ENCODE data around the gene SSH2.

DNA sequence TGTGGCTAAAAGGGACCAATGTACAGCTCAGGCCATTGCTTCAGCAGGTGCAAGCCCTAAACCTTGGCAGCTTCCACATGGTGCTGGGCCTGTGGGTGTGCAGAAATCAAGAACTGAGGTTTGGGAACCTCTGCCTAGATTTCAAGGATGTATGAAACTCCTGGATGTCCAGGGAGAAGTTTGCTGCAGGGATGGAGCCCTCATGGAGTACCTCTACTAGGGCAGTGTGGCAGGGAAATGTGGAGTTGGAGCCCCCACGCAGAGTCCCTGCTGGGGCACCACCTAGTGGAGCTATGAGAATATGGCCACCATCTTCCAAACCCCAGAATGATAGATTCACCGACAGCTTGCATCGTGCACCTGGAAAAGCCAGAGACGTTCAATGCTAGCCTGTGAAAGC lies 24.4 kb upstream of the SSH2 start:
- TF ChIP-seq, protein P1, sequence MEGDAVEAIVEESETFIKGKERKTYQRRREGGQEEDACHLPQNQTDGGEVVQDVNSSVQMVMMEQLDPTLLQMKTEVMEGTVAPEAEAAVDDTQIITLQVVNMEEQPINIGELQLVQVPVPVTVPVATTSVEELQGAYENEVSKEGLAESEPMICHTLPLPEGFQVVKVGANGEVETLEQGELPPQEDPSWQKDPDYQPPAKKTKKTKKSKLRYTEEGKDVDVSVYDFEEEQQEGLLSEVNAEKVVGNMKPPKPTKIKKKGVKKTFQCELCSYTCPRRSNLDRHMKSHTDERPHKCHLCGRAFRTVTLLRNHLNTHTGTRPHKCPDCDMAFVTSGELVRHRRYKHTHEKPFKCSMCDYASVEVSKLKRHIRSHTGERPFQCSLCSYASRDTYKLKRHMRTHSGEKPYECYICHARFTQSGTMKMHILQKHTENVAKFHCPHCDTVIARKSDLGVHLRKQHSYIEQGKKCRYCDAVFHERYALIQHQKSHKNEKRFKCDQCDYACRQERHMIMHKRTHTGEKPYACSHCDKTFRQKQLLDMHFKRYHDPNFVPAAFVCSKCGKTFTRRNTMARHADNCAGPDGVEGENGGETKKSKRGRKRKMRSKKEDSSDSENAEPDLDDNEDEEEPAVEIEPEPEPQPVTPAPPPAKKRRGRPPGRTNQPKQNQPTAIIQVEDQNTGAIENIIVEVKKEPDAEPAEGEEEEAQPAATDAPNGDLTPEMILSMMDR (IDR thresholded peaks at IDR 0.05; ENCODE audit: insufficient read depth, low read length, poor library complexity, severe bottlenecking) = no peak
- no peak for TF ChIP-seq EZH2phosphoT487 (conservative IDR thresholded peaks at IDR 0.05; ENCODE audit: low read length)

All from SU-DHL-6 (cell line).